Left lung (tissue), 10 donors: Measurements from ENCODE around the gene LGALS9. TPM values are rescaled to one million over a fixed set of nuclear protein-coding genes. Genes with fewer than 3 reads are reported as not detected.
A peak's percentile ranks its signal among the peaks of the same experiment; 100 is the strongest.
"Not testable (repeated sequence)": the region's sequence is repeated elsewhere in the genome, so short reads cannot be mapped to it uniquely, and the experiment has no call there.

Source experiments
- ATAC-seq: fragments of 200-7000 bp; cut with Tn5 transposase; one replicate; pipeline ENCODE4 v1.9.1; 2020; ENCODE audit warnings: moderate library complexity
- DNase-seq, 4 donors: peaks; one replicate each; pipeline ENCODE4 v3.0.0-alpha.2; 2013 to 2020
- H3K27ac ChIP-seq, 2 donors: fragments of 200-600 bp; sonication (generic) in 1 of 2; one replicate each; pipeline versions ENCODE4 v1.5.0 to v1.8.0; 2020 to 2021
- H3K27me3 ChIP-seq, 2 donors: fragments of 200-600 bp; sonication (generic) in 1 of 2; one replicate each; pipeline versions ENCODE4 v1.5.0 to v1.8.0; 2020 to 2021
- H3K36me3 ChIP-seq, 2 donors: fragments of 200-600 bp; sonication (generic) in 1 of 2; one replicate each; pipeline versions ENCODE4 v1.5.0 to v1.8.0; 2020 to 2021
- H3K4me1 ChIP-seq, 2 donors: fragments of 200-600 bp; one replicate each; pipeline ENCODE4 v1.8.0; 2021
- H3K4me3 ChIP-seq, 2 donors: fragments of 200-600 bp; sonication (generic) in 1 of 2; one replicate each; pipeline versions ENCODE4 v1.5.0 to v1.8.0; 2020 to 2021; ENCODE audit warnings: mild to moderate bottlenecking in 1 of 2
- H3K9me3 ChIP-seq, 2 donors: fragments of 200-600 bp; sonication (generic) in 1 of 2; one replicate each; pipeline versions ENCODE4 v1.5.0 to v1.8.0; 2020 to 2021
- CTCF ChIP-seq, 2 donors: fragments of 200-600 bp; sonication (generic) in 1 of 2; IDR thresholded peaks; one replicate each; pipeline versions ENCODE4 v1.5.0 to v1.8.0; 2021; ENCODE audit warnings: antibody characterized with exemption in 2 of 2
- intact Hi-C, 2 donors: fragments of 100-400 bp; cut with DNase I; formaldehyde crosslinking; loops; one replicate each; pipeline versions ENCODE4 v1.11.2 to v1.14.2; 2022
- polyA plus RNA-seq, 6 donors: library from polyadenylated mRNA; unstranded; fragments of 120-200 nt; gene quantifications; one replicate each; pipeline ENCODE4 v1.2.1, GENCODE V29; 2013; ENCODE audit not compliant: insufficient read length in 6 of 6
- total RNA-seq, 2 donors: library from RNA; stranded (reverse); fragmentation: NEBNext Ultra II Directional; extraction: Animal tissue kit (Norgen Biotek cat#: 25700); gene quantifications; one replicate each; pipeline ENCODE4 v1.2.1, GENCODE V29; 2021
- donor health status: DM: no; HTN: yes; CAD: no.
- donor health status: DM: no; HTN: no; CAD: no.

LGALS9 gene
- total and polyA plus RNA-seq, 8 donors: 18.1 to 149 (median 23.4) TPM

- H3K27ac ChIP-seq: no peak overlapping the region
- no peak overlapping the region for H3K4me3 ChIP-seq
- intact Hi-C loops: loop anchor here in 1 of 2 donors (10.0 kb wide), 1 partner anchor 103 kb away; no protein-coding TSS in a partner anchor
- peak in 1 of 4 donors; percentile 22 for DNase-seq
- ATAC-seq: peak; percentile 76
- H3K9me3 ChIP-seq: no peaks in the 10 kb centered on the region
- peaks cover 0 to 15% of the 10 kb centered on the region in 2 donors for H3K36me3 ChIP-seq
- TF ChIP-seq CTCF (IDR thresholded peaks at IDR 0.05): peak; percentile 81 to 85
- H3K27me3 ChIP-seq: no peaks in the 10 kb centered on the region
- H3K4me1 ChIP-seq: no peaks in the 10 kb centered on the region
Observed at GRCh38 chr17:27651411-27652345, 20.7 kb downstream of the LGALS9 start.

GRCh38 chr17:27653449-27653971 lies 22.5 kb downstream of the LGALS9 start:
- ATAC-seq, H3K4me3 ChIP-seq, H3K27ac ChIP-seq, DNase-seq, H3K4me1 ChIP-seq, H3K9me3 ChIP-seq, H3K27me3 ChIP-seq, H3K36me3 ChIP-seq: not testable (repeated sequence)
- intact Hi-C loops: loop anchor here in 1 of 2 donors (10.0 kb wide), 1 partner anchor 101 kb away; no protein-coding TSS in a partner anchor

GRCh38 chr17:27654136-27654535 lies 23.1 kb downstream of the LGALS9 start:
- no peak overlapping the region for H3K4me3 ChIP-seq
- H3K36me3 ChIP-seq: no peaks in the 10 kb centered on the region
- H3K27ac ChIP-seq: no peak overlapping the region
- H3K9me3 ChIP-seq: no peaks in the 10 kb centered on the region
- no peaks in the 10 kb centered on the region for H3K27me3 ChIP-seq
- ATAC-seq: no peak
- intact Hi-C loops: loop anchor here in 1 of 2 donors (10.0 kb wide), 1 partner anchor 101 kb away; no protein-coding TSS in a partner anchor
- no peak for DNase-seq
- H3K4me1 ChIP-seq: no peaks in the 10 kb centered on the region
- TF ChIP-seq CTCF (IDR thresholded peaks at IDR 0.05): no peak

- H3K27me3 ChIP-seq: no peaks in the 10 kb centered on the region
- peak; percentile 43 to 91 (median 66) for DNase-seq
- no peaks in the 10 kb centered on the region for H3K36me3 ChIP-seq
- peak; percentile 76 for ATAC-seq
- H3K9me3 ChIP-seq: no peaks in the 10 kb centered on the region
- intact Hi-C loops: loop anchor here (5.0 to 10.0 kb wide), 2 partner anchors 100 to 102 kb away; no protein-coding TSS in a partner anchor
- no peak overlapping the region for H3K4me3 ChIP-seq
- no peaks in the 10 kb centered on the region for H3K4me1 ChIP-seq
- peak; percentile 87 to 96 for TF ChIP-seq CTCF (IDR thresholded peaks at IDR 0.05)
- no peak overlapping the region for H3K27ac ChIP-seq
Observed at GRCh38 chr17:27654654-27655524, 23.9 kb downstream of the LGALS9 start.

- H3K4me3 ChIP-seq, H3K27ac ChIP-seq, H3K36me3 ChIP-seq, DNase-seq, H3K4me1 ChIP-seq, H3K9me3 ChIP-seq, H3K27me3 ChIP-seq, ATAC-seq: not testable (repeated sequence)
- intact Hi-C loops: loop anchor here (5.0 to 10.0 kb wide), 2 partner anchors 99 to 102 kb away; no protein-coding TSS in a partner anchor
Observed at GRCh38 chr17:27655525-27656111, 24.6 kb downstream of the LGALS9 start.

GRCh38 chr17:27656620-27657019 lies 25.6 kb downstream of the LGALS9 start:
- not testable (repeated sequence) for H3K27me3 ChIP-seq, H3K27ac ChIP-seq, H3K36me3 ChIP-seq, H3K4me3 ChIP-seq, H3K4me1 ChIP-seq, H3K9me3 ChIP-seq, ATAC-seq, DNase-seq
- intact Hi-C loops: loop anchor here (5.0 to 10.0 kb wide), 2 partner anchors 98 to 101 kb away; no protein-coding TSS in a partner anchor
